ENCODE results near the gene DNHD1. TPM values are rescaled to one million over a fixed set of nuclear protein-coding genes. Genes with fewer than 3 reads are reported as not detected.

DNHD1 gene
- total and polyA plus RNA-seq, 2 of the 13 experiments (the other 11 are each of a cell fraction or from before 2014, with no cell fraction given) = 2.7 to 9.3 TPM

DNA sequence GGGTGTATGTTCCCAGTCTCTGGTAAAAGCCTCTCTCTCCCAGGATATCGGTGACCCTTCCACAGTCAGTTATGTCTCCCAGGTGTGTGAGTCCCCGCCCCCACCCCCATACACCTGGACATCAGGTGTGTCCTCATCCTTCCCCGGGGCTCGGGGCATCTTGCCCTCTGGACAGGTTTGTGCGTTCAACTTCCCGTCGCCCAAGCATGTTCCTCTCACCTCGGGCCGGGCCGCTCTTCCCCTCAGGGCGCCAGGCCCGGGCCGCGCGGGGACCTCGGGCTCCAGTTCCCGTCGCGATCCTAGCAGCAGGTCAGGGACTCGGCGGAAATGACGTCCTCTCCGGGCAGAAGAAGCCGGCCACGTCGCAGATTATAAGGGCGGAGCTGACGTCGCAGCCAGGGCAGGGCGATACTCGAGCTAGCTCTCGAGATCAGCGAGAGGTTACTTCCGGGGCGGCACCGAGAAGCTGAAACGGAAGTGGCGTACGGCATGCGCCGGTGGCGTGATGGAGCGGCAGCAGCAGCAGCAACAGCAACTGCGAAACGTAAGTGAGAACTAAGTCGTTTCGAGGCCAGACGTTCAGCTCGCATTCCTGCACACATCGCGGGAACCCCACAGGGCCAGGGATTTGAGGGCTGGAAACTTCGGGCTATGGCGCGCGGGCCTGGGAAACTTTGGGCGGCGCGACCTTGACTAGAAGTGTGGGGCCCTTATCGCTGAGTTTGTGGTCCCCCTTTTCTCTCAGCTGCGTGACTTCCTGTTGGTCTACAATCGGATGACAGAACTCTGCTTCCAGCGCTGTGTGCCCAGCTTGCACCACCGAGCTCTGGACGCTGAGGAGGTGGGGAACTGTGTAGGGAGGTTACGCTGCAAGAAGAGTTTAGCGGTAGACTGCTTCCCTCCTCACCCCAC, 15.8 kb upstream of the DNHD1 start, which contains the start of the genes ARFIP2 and TIMM10B (continued):
- TF ChIP-seq, protein P1, sequence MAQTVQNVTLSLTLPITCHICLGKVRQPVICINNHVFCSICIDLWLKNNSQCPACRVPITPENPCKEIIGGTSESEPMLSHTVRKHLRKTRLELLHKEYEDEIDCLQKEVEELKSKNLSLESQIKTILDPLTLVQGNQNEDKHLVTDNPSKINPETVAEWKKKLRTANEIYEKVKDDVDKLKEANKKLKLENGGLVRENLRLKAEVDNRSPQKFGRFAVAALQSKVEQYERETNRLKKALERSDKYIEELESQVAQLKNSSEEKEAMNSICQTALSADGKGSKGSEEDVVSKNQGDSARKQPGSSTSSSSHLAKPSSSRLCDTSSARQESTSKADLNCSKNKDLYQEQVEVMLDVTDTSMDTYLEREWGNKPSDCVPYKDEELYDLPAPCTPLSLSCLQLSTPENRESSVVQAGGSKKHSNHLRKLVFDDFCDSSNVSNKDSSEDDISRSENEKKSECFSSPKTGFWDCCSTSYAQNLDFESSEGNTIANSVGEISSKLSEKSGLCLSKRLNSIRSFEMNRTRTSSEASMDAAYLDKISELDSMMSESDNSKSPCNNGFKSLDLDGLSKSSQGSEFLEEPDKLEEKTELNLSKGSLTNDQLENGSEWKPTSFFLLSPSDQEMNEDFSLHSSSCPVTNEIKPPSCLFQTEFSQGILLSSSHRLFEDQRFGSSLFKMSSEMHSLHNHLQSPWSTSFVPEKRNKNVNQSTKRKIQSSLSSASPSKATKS (CRISPR knock-in tag; IDR thresholded peaks at IDR 0.05) = no peak; the same call in 1 of the 2 replicates
- TF ChIP-seq ZC3H13 (CRISPR knock-in tag; IDR thresholded peaks at IDR 0.05) (0 out of 2 replicates have a peak, but pooled peaks have one; percentile 54), ATRX (CRISPR knock-in tag; IDR thresholded peaks at IDR 0.05; ENCODE audit: borderline replicate concordance) (no peak), NBN (conservative IDR thresholded peaks at IDR 0.05) (no peak), MLLT10 (CRISPR knock-in tag; IDR thresholded peaks at IDR 0.05) (no peak), SATB2 (CRISPR knock-in tag; IDR thresholded peaks at IDR 0.05) (no peak), CENPT (CRISPR knock-in tag; IDR thresholded peaks at IDR 0.05; ENCODE audit: low read depth) (peak; percentile 18; the same call in 1 of the 2 replicates), TBX3 (IDR thresholded peaks at IDR 0.05; ENCODE audit: borderline replicate concordance) (0 out of 2 replicates have a peak, but pooled peaks have one; percentile 15), GATAD2A (CRISPR knock-in tag; IDR thresholded peaks at IDR 0.05) (peak; percentile 50; the same call in 1 of the 2 replicates), ZSCAN21 (CRISPR knock-in tag; IDR thresholded peaks at IDR 0.05; ENCODE audit: borderline replicate concordance) (peak; percentile 54), ZNF329 (CRISPR knock-in tag; IDR thresholded peaks at IDR 0.05; ENCODE audit: low read depth) (no peak), SP4 (CRISPR knock-in tag; IDR thresholded peaks at IDR 0.05) (peak; percentile 81), POLR2G (IDR thresholded peaks at IDR 0.05; ENCODE audit: low read depth, low read length) (peak; percentile 96), MTF2 (CRISPR knock-in tag; IDR thresholded peaks at IDR 0.05; ENCODE audit: borderline replicate concordance) (no peak), PCBP2 (optimal IDR thresholded peaks at IDR 0.05; ENCODE audit: low read depth, low read length, poor library complexity, severe bottlenecking) (no peak), ZNF672 (CRISPR knock-in tag; IDR thresholded peaks at IDR 0.05) (no peak), ZNF567 (CRISPR knock-in tag; IDR thresholded peaks at IDR 0.05; ENCODE audit: borderline replicate concordance) (no peak; the same call in 1 of the 2 replicates), ZNF232 (CRISPR knock-in tag; IDR thresholded peaks at IDR 0.05; ENCODE audit: borderline replicate concordance) (no peak), ZNF780A (CRISPR knock-in tag; IDR thresholded peaks at IDR 0.05) (no peak), SOX6 (IDR thresholded peaks at IDR 0.05) (no peak), SOX6 (CRISPR knock-in tag; IDR thresholded peaks at IDR 0.05) (peak; percentile 71), NFYC (CRISPR knock-in tag; IDR thresholded peaks at IDR 0.05) (peak; percentile 58), RAD21 (CRISPR knock-in tag; IDR thresholded peaks at IDR 0.05) (0 out of 2 replicates have a peak, but pooled peaks have one; percentile 9), SP1 (IDR thresholded peaks at IDR 0.05) (no peak), SP1 (CRISPR knock-in tag; IDR thresholded peaks at IDR 0.05) (peak; percentile 82), PAWR (CRISPR knock-in tag; IDR thresholded peaks at IDR 0.05; ENCODE audit: borderline replicate concordance) (no peak), ZNF235 (CRISPR knock-in tag; IDR thresholded peaks at IDR 0.05; ENCODE audit: borderline replicate concordance) (no peak), ZNF430 (CRISPR knock-in tag; IDR thresholded peaks at IDR 0.05) (peak; percentile 62; the same call in 1 of the 2 replicates)
- TF ChIP-seq, protein P2, sequence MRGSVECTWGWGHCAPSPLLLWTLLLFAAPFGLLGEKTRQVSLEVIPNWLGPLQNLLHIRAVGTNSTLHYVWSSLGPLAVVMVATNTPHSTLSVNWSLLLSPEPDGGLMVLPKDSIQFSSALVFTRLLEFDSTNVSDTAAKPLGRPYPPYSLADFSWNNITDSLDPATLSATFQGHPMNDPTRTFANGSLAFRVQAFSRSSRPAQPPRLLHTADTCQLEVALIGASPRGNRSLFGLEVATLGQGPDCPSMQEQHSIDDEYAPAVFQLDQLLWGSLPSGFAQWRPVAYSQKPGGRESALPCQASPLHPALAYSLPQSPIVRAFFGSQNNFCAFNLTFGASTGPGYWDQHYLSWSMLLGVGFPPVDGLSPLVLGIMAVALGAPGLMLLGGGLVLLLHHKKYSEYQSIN (CRISPR knock-in tag; IDR thresholded peaks at IDR 0.05; ENCODE audit: borderline replicate concordance) = no peak

All from HepG2 (cell line).